Measurements from ENCODE around the gene KAT7.

- TF ChIP-seq CTCF (IDR thresholded peaks at IDR 0.05; ENCODE audit: borderline replicate concordance, extremely low read depth, low read length, poor library complexity, severe bottlenecking) (peak; percentile 68), EZH2 (IDR thresholded peaks at IDR 0.05; ENCODE audit: borderline replicate concordance, low read depth, low read length, severe bottlenecking) (no peak)
Observed at GRCh38 chr17:49779739-49780231, 8.7 kb upstream of the KAT7 start.

Measured in DND-41 (cell line).